SK-MEL-5 (cell line): Measurements from ENCODE around the gene THSD4. TPM values are rescaled to one million over a fixed set of nuclear protein-coding genes. Genes with fewer than 3 reads are reported as not detected.
"Not testable (repeated sequence)": the region's sequence is repeated elsewhere in the genome, so short reads cannot be mapped to it uniquely, and the experiment has no call there.

Experiments
- DNase-seq: peaks from one replicate; pipeline ENCODE4 v3.0.0-alpha.2; 2016; ENCODE audit warnings: low read depth, low spot score
- in situ Hi-C: cut with HindIII; loops from 2 replicates; pipeline ENCODE4 v1.10.0; 2016; ENCODE audit warnings: low sequenced_read_pairs, high pct_unique_total_duplicates, low pct_unique_long_range_greater_than_20kb
- total RNA-seq: library from RNA; depleted of rRNA; stranded (reverse); fragments of >200 nt; shearing (Covaris generic); gene quantifications from 2 replicates; pipeline ENCODE4 v1.2.3, GENCODE V29; 2014

The THSD4 gene
- total RNA-seq, 1 experiment from 2014 or later, result 0.50 TPM

GRCh38 chr15:71162309-71162708 lies 47.0 kb downstream of the THSD4 start:
- no peak for DNase-seq
- in situ Hi-C loops, result no loop called here

GRCh38 chr15:71164606-71165005 lies 49.3 kb downstream of the THSD4 start:
- DNase-seq, in situ Hi-C loops: not testable (repeated sequence)

- DNase-seq, result no peak
- in situ Hi-C loops, result no loop called here
Measured at GRCh38 chr15:71167445-71168165, 52.3 kb downstream of the THSD4 start.

DNA sequence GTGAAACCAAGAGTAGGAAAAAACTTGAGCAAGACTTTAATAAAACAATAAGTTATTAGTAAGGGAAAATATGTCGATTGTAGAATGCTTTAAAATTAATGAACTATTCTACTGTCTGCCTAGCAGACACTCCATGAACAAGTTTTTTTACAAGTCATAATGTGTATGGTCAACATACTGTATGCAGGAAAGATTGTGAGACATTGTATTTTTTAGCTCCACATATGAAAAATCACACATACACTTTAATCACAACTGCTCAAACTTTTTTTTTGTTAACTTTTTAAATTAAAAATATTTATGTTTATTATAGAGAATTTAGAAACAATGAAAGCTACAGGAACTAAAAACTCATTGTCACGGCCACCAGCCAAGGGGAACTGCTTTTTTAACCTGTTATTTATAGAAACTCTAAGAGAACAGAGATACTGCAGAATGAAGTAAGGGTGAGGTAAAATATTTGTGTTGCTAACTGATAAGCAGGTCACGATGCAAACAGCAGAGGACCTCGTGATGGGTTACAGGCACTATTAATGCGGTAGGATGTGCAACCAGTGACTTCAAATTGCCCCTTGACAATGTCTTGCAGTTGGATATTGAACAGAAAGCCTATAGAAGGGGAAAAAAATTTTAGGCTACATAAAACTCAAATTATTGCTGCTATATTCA lies 53.0 kb downstream of the THSD4 start:
- DNase-seq, result peak; percentile 43
- in situ Hi-C loops, result no loop called here

- DNase-seq, result no peak
- in situ Hi-C loops, result no loop called here
Measured at GRCh38 chr15:71170163-71170562, 54.9 kb downstream of the THSD4 start.

GRCh38 chr15:71171195-71171594 lies 55.9 kb downstream of the THSD4 start:
- no peak for DNase-seq
- in situ Hi-C loops, result no loop called here

- DNase-seq, in situ Hi-C loops: not testable (repeated sequence)
Measured at GRCh38 chr15:71174360-71174759, 59.1 kb downstream of the THSD4 start.

- DNase-seq, result no peak
- in situ Hi-C loops, result no loop called here
Measured at GRCh38 chr15:71180986-71181853, 65.9 kb downstream of the THSD4 start.

DNA sequence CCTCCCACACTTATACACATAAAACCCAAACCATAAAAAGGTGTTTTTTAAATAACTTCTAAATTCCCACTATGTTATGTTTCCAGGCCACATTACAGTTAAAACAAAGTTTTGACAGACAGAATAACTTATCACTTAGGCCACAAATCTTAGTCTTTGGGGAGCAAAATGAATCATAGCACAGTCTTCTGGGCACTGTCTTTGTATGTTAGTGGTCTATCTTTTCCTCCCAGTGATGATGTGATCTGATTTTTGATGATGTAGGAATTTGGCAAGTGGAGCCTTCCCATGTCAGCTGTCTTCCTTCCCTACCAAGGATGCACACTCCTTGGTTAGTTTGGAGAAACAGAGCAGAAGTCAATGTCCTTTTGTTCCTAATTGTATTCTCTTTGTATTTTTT lies 67.3 kb downstream of the THSD4 start:
- in situ Hi-C loops, result no loop called here
- DNase-seq, result no peak

- in situ Hi-C loops, result no loop called here
Measured at GRCh38 chr15:71183063-71183462, 67.8 kb downstream of the THSD4 start.

GRCh38 chr15:71185706-71186105 lies 70.4 kb downstream of the THSD4 start:
- DNase-seq, result no peak
- in situ Hi-C loops, result no loop called here

More at GRCh38 chr15:71183063-71183462, 67.8 kb downstream of the THSD4 start:
- DNase-seq, result no peak

GRCh38 chr15:71186267-71186666 lies 71.0 kb downstream of the THSD4 start:
- no peak for DNase-seq
- in situ Hi-C loops, result no loop called here

- in situ Hi-C loops, result no loop called here
- no peak for DNase-seq
Measured at GRCh38 chr15:71187078-71187477, 71.8 kb downstream of the THSD4 start.

DNA sequence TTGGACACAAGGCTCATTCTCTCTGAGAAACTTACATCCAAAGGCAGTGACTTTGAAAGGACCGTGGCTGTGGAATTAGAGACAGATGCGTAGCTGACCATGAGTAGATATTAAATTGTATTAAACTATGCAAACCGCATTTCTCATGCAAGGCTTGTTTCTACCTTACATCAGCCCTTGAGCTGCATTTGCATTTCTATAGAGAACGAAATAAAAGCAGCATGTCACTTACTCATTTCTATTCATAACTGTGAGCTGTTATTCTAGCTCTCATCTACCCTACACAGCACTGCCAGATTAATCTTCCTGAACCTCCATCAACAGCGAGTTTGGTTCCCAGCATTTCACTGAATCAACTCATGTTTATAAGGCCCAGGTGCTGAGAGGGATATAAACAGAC lies 72.3 kb downstream of the THSD4 start:
- in situ Hi-C loops, result no loop called here
- no peak for DNase-seq

DNA sequence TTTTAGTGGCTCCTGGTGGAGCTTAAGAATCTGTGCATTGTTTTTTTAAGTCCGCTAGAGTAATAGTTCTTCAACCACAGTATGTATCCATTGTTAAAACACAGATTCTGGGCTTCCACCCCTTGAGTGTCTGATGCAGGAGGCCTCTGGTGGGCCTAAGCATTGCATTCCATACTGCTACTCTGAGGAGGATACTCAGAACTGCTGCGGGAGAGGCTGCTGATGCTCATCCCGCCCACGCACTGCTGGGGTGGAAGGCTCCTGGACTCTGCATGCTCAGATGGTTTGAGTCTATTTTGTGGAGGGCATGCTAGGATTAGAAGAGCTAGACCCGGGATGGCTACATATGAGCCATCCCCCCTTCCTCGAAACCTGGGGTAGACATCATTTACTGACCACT lies 74.4 kb downstream of the THSD4 start:
- in situ Hi-C loops, result no loop called here
- no peak for DNase-seq

GRCh38 chr15:71191296-71191695 lies 76.0 kb downstream of the THSD4 start:
- in situ Hi-C loops, result no loop called here
- DNase-seq, result no peak

DNA sequence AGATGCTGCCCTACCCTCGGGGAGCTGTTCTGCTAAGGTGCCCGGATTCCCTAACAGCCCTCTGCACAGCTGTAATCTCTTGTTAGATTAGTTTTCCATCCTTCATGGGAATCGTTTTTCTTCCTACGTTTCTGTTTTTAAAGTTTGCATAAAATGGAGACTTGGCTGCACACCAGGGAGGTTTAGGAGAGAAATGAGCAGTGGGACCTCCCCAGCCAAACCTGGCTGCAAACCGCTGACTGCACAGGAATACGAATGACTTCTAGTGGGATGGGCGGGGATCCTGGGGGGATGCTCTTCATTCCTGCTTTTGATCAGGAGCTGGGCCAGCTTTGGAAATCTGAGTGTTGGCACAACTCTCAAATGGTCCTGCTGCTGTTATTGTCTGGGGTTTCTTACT lies 77.5 kb downstream of the THSD4 start:
- in situ Hi-C loops, result no loop called here
- no peak for DNase-seq

GRCh38 chr15:71194286-71194685 lies 79.0 kb downstream of the THSD4 start:
- in situ Hi-C loops, result no loop called here
- DNase-seq, result no peak
